Measurements from ENCODE around the gene PLIN3.
A peak's percentile ranks its signal among the peaks of the same experiment; 100 is the strongest.
"Not testable (repeated sequence)": the region's sequence is repeated elsewhere in the genome, so short reads cannot be mapped to it uniquely, and the experiment has no call there.

PLIN3 gene

DNA sequence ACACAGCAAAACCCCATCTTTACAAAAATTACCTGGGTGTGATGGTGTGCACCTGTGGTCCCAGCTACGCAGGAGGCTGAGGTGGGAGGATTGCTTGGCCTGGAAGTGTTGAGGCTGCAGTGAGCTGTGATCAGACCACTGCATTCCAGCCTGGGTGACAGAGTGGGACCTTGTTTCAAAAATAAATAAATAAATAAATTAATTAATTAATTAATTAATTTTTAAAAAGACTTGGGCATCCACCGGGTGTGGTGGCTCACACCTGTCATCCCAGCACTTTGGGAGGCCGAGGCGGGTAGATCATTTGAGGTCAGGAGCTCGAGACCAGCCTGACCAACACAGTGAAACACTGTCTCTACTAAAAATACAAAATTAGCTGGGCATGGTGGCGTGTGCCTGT, 62.3 kb downstream of the PLIN3 start:
- DNase-seq: not testable (repeated sequence)

DNA sequence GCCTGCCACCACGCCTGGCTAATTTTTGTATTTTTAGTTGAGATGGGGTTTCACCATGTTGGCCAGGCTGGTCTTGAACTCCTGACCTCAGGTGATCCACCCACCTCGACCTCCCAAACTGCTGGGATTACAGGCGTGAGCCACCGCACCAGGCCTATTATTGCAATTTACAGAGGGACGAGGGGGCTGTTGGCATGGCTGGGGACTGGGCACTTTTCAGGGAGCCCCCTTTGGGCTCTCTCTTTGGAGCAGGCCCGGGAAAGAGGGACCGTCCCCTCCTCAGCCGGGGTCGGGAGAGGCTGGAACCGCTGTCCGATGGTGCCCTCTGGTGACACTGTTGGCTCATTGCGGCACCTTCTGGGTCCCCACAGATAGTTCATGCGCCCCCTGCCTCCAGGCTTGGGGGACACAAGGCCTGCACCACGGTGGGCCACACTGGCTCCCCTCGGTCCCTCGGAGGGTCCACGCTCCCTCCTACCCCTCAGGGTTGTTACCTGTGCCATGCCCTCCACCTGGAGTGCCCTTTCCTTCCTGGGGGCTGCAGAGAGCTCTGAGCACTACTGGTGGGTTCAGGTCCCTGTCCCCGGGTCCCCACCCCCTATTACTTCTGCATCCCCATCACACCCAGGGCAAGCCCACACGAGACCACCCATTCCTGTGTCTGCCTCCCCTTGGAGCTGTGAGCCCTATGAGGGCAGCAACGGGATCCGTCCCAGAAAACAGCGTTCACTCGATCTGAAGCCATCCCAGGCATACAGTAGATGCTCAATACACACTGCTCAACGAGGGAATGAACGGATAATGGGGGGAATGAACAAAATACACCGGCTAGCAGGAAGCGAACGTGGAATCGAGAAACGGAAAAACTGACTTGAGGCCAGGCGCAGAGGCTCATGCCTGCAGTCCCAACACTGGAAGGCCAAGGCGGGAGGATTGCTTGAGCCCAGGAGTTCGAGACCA, 63.5 kb downstream of the PLIN3 start:
- peak; percentile 44 for DNase-seq

DNA sequence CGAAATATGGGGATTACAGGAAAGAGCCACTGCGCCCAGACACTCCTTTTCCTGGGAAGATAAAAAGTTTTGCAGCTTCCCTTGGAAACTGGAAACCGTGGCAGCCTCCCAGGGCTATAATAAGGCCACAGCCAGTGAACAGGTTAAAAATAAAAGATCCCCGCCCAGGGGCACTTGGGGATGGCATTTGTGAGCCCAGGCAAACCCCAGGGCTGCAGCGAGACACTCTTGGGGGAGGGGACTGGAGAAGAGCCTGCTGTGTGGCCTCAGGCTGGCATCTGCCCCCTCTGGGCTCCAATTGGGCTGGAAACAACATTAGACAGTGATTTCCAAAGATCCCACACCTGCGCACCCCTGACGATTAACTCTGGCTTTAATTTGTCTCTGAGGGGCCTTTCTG, 64.8 kb downstream of the PLIN3 start:
- no peak for DNase-seq

DNA sequence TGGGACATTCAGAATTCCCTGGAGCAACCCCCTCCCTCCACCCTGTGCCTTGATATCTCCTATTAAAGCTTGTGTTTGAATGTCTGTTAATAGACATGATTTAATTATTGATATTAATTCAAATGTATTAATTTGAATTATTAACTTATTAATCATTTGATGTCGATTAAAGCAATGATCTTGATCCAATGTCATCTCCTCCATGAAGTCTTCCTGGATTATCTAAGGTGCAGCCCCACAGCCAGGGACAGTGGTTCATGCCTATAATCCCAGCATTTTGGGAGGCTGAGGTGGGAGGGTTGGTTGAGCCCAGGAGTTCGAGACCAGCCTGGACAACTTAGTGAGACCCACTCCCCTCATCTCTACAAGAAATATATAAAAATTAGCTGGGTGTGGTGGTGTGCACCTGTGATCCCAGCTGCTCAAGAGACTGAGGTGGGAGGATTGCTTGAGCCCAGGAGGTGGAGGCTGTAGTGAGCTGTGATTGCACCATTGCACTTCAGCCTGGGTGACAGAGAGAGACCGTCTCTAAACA, 66.3 kb downstream of the PLIN3 start:
- no peak for DNase-seq

DNA sequence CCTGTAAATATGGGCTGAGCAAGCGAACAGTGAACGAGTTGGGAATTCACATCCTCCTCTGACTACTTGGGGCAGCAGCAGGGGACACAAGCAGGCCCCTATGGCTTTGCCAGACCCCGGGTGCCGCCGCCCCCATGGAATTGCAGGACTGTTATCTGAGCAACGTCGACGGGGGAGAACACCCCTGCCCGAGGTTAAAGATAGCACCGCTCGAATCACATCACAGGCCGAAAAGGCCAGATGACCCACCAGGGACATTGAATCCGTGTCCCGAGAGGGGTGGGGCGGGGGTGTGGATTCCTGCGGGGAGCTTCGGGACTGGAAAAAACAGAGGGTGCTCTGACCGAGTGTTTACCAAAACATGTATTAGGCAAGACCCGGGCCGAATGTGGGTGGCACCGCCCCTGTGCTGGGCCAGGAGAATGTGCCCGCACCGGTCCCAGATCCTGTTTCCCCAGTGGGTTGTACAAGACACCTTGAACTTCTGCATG, 66.8 kb downstream of the PLIN3 start:
- no peak for DNase-seq

DNA sequence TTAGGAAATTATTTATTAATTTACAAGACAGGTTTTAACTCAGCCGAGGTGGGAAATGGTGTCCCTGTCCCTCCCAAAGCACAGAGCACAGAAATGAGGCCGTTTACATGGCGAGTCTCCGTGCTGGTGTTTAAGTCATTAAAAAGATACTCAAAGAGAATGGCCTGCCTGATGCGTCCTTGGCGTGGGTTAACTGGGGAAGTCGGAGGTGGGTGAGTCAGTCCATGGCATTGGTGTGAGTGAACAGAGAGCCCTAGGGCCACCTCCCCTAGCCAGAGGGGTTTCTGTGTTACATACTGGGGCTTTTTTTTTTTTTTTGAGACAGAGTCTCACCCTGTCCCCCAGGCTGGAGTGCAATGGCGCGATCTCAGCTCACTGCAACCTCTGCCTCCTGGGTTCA, 72.1 kb downstream of the PLIN3 start:
- no peak for DNase-seq

DNA sequence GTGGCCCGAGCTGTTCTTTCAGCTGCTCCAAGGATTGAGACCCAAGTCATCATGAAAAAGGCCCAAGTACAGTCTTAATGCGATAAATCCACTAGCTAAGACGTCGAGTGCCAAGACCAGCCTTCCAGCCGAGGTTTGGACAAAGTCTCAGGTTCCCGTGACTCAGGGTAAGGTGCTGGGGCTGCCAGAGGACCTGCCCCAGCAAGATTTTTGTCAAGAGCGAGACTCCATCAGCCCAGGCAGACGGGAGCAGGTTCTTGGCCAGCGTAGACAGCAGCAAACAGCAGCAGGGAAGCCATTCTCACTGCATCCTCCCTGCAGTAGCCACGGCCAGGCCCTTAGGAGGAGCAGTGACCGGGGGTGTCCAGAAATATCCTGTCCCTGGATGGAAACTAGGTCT, 72.5 kb downstream of the PLIN3 start:
- no peak for DNase-seq

DNA sequence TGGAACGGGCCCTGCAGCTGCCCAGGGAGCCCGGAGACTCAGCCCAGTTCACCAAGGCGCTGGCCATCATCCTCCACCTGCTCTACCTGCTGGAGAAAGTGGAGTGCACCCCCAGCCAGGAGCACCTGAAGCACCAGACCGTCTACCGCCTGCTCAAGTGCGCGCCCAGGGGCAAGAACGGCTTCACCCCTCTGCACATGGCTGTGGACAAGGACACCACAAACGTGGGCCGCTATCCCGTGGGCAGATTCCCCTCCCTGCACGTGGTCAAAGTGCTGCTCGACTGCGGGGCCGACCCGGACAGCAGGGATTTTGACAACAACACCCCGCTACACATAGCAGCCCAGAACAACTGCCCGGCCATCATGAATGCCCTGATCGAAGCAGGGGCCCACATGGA, 74.2 kb downstream of the PLIN3 start:
- not testable (repeated sequence) for DNase-seq

DNA sequence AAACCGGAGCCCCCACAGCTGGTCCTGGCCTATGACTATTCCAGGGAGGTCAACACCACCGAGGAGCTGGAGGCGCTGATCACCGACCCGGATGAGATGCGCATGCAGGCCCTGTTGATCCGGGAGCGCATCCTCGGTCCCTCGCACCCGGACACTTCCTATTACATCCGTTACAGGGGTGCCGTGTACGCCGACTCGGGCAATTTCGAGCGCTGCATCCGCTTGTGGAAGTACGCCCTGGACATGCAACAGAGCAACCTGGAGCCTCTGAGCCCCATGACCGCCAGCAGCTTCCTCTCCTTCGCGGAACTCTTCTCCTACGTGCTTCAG, 74.6 kb downstream of the PLIN3 start:
- DNase-seq: not testable (repeated sequence)

DNA sequence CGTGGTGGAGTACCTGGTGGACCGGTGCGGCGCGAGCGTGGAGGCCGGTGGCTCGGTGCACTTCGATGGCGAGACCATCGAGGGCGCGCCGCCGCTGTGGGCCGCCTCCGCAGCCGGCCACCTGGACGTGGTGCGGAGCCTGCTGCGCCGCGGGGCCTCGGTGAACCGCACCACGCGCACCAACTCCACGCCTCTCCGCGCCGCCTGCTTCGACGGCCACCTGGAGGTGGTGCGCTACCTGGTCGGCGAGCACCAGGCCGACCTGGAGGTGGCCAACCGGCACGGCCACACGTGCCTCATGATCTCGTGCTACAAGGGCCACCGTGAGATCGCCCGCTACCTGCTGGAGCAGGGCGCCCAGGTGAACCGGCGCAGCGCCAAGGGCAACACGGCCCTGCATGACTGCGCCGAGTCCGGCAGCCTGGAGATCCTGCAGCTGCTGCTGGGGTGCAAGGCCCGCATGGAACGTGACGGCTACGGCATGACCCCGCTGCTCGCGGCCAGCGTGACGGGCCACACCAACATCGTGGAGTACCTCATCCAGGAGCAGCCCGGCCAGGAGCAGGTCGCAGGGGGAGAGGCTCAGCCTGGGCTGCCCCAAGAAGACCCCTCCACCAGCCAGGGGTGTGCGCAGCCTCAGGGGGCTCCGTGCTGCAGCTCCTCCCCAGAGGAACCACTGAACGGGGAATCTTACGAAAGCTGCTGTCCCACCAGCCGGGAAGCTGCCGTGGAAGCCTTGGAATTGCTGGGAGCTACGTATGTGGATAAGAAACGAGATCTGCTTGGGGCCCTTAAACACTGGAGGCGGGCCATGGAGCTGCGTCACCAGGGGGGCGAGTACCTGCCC, 75.2 kb downstream of the PLIN3 start:
- DNase-seq: not testable (repeated sequence)

DNA sequence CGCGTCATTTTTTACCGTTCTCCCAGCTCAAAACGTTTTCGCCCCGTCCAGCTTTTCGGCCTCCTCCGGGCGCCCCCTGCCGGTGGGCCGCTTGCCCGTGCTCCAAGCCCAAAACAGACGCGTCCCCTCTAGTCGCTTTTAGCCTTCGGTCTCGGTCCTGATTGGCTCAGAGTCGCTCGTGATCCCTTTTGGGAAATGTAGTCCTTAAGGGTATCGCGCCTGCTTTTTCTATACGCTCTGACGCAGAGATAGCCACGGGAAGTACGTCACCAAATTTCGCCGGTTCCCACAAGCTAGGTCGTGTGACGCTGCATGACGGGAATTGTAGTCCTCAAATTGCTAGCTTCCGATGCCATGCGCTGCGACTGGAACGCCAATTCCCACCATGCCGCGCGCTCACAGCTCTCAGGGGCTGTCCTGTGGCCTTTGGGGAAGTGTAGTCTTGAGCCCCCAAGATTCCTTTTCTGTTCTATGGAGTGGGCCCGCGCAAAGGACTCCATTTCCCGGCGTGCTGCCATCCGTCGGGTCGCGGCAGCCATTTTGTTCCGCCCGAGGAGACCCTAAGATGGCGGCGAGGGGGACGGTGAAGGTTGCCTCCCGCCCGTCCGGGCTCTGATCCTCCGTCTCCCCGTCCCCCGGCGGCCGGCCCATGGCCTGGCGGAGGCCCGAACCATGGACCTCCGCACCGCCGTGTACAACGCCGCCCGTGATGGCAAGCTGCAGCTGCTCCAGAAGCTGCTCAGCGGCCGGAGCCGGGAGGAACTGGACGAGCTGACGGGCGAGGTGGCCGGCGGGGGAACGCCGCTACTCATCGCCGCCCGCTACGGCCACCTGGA, 76.1 kb downstream of the PLIN3 start, which contains the start of gene FEM1A:
Gene FEM1A, plus strand, starts transcription at position 552 of the 836 bp plus-strand sequence. Its CDS starts 121 bp downstream, at position 673.
- DNase-seq: peak; percentile 100
